ENCODE data around the gene STRADB. TPM values are rescaled to one million over a fixed set of nuclear protein-coding genes. Genes with fewer than 3 reads are reported as not detected.

The STRADB gene
- total RNA-seq, 1 experiment from 2014 or later = 28.9 TPM

GRCh38 chr2:201500534-201500933 is 49.0 kb downstream of the STRADB start:
- H3K79me2 ChIP-seq (ENCODE audit: low read length) = no peaks in the 10 kb centered on the region
- no peaks in the 10 kb centered on the region for H3K36me3 ChIP-seq (ENCODE audit: low read depth, low read length)
- ChIA-PET POLR2A (ENCODE audit: unreplicated experiment) (no interaction called here), CTCF (no interaction called here)
- peaks cover 5% of the 10 kb centered on the region for H3K9me3 ChIP-seq (ENCODE audit: low read length)
- H3K9ac ChIP-seq (ENCODE audit: low read length) = no peak overlapping the region
- no peaks in the 10 kb centered on the region for H3K4me1 ChIP-seq (ENCODE audit: insufficient read depth, low read length)
- H2AFZ ChIP-seq (ENCODE audit: low read length) = no peak overlapping the region
- ATAC-seq = no peak
- H3F3A ChIP-seq (ENCODE audit: low read length, unreplicated experiment) = no peaks in the 10 kb centered on the region
- DNase-seq = peak; percentile 30
- H3K4me3 ChIP-seq (ENCODE audit: low read length) = no peak overlapping the region
- H3K4me2 ChIP-seq (ENCODE audit: low read length) = no peak overlapping the region
- H3K27me3 ChIP-seq (ENCODE audit: low read length) = no peaks in the 10 kb centered on the region
- H4K20me1 ChIP-seq (ENCODE audit: low read length) = no peaks in the 10 kb centered on the region
- BruUV-seq (replicated peaks) = no TSS peak
- TF ChIP-seq EZH2phosphoT487 (IDR thresholded peaks at IDR 0.05; ENCODE audit: borderline replicate concordance, low read length) = no peak
- no peak for TF ChIP-seq EZH2 (IDR thresholded peaks at IDR 0.05; ENCODE audit: low read length, unreplicated experiment)
- TF ChIP-seq CTCF (conservative IDR thresholded peaks at IDR 0.05; ENCODE audit: low read depth, low read length) = no peak
- no peak overlapping the region for H3K27ac ChIP-seq (ENCODE audit: low read length)
- no peaks in the 10 kb centered on the region for H3K9me2 ChIP-seq (replicated peaks; ENCODE audit: low read length)
- intact Hi-C loops (cut with micrococcal nuclease) = no loop called here

GRCh38 chr2:201502713-201503112 is 51.2 kb downstream of the STRADB start:
- ATAC-seq = no peak
- CTCF ChIA-PET = no interaction called here

More at GRCh38 chr2:201502713-201503112, 51.2 kb downstream of the STRADB start:
- Histone ChIP-seq H3K9me2 (replicated peaks; ENCODE audit: low read length) (no peaks in the 10 kb centered on the region), H3K27ac (ENCODE audit: low read length) (no peak overlapping the region), H3K9me3 (ENCODE audit: low read length) (peaks cover 5% of the 10 kb centered on the region), H3K9ac (ENCODE audit: low read length) (no peak overlapping the region), H3K4me1 (ENCODE audit: insufficient read depth, low read length) (no peaks in the 10 kb centered on the region), H3K79me2 (ENCODE audit: low read length) (no peaks in the 10 kb centered on the region), H4K20me1 (ENCODE audit: low read length) (no peaks in the 10 kb centered on the region), H3F3A (ENCODE audit: low read length, unreplicated experiment) (no peaks in the 10 kb centered on the region), H3K4me3 (ENCODE audit: low read length) (no peak overlapping the region), H3K36me3 (ENCODE audit: low read depth, low read length) (no peaks in the 10 kb centered on the region), H2AFZ (ENCODE audit: low read length) (no peak overlapping the region), H3K27me3 (ENCODE audit: low read length) (no peaks in the 10 kb centered on the region), H3K4me2 (ENCODE audit: low read length) (no peak overlapping the region)
- TF ChIP-seq EZH2phosphoT487 (IDR thresholded peaks at IDR 0.05; ENCODE audit: borderline replicate concordance, low read length) (no peak), EZH2 (IDR thresholded peaks at IDR 0.05; ENCODE audit: low read length, unreplicated experiment) (no peak), CTCF (conservative IDR thresholded peaks at IDR 0.05; ENCODE audit: low read depth, low read length) (no peak)
- intact Hi-C loops (cut with micrococcal nuclease) = no loop called here
- no TSS peak for BruUV-seq (replicated peaks)
- DNase-seq = no peak
- POLR2A ChIA-PET (ENCODE audit: unreplicated experiment) = no interaction called here

All from PC-3 (cell line).